Measurements from ENCODE around the gene STAMBP. TPM values are rescaled to one million over a fixed set of nuclear protein-coding genes. Genes with fewer than 3 reads are reported as not detected.

The STAMBP gene
- total and polyA plus RNA-seq, 2 donors (not counting 3 experiments of a cell fraction or from before 2014, with no cell fraction given), result 18.0 to 21.3 TPM

GRCh38 chr2:73899801-73900336, 71.1 kb downstream of the STAMBP start:
- no TSS peak for BruUV-seq (replicated peaks)
- FAIRE-seq, result no peak
- H3K4me2 ChIP-seq (ENCODE audit: insufficient read depth, low read length), result no peak overlapping the region
- intact Hi-C loops (cut with micrococcal nuclease), result no loop called here
- no peak for DNase-seq (ENCODE audit: low read depth, low spot score)
- no peak overlapping the region for H3K9ac ChIP-seq (replicated peaks; ENCODE audit: extremely low read depth, insufficient read depth, low read length)
- no peaks in the 10 kb centered on the region for H4K20me1 ChIP-seq (replicated peaks; ENCODE audit: control insufficient read depth, extremely low read depth, insufficient read depth, low read length)
- ChIA-PET POLR2A (no interaction called here), CTCF (no interaction called here)
- no peaks in the 10 kb centered on the region for H3K9me3 ChIP-seq (replicated peaks; ENCODE audit: control insufficient read depth, insufficient read depth, low read length)
- H3K27me3 ChIP-seq (ENCODE audit: control insufficient read depth in 2 of 2, insufficient read depth in 2 of 2, low read length in 2 of 2), result peaks cover 11 to 15% of the 10 kb centered on the region in 2 experiments
- no peak overlapping the region for H3K27ac ChIP-seq (ENCODE audit: insufficient read depth, low read depth, low read length)
- no peak overlapping the region for H2AFZ ChIP-seq (ENCODE audit: low read depth, low read length)
- no peaks in the 10 kb centered on the region for H3K4me1 ChIP-seq (ENCODE audit: control insufficient read depth, extremely low read depth, insufficient read depth, low read length)
- dilution Hi-C loops (cut with MboI; ENCODE audit: extremely low pct_ligation_motif_present, low sequenced_read_pairs), result no loop called here
- TF ChIP-seq MYC (IDR thresholded peaks at IDR 0.05; ENCODE audit: low read depth, low read length), result no peak
- no peak for TF ChIP-seq JUN (IDR thresholded peaks at IDR 0.05; ENCODE audit: borderline replicate concordance, insufficient read depth, insufficient read length, low read depth)
- TF ChIP-seq FOS (IDR thresholded peaks at IDR 0.05; ENCODE audit: borderline replicate concordance, insufficient read depth, low read length), result no peak
- no peak for TF ChIP-seq MAX (IDR thresholded peaks at IDR 0.05; ENCODE audit: insufficient read depth, insufficient read length)
- no peak for TF ChIP-seq CTCF (IDR thresholded peaks at IDR 0.05; ENCODE audit: extremely low read depth in 1 of 2, insufficient read depth in 1 of 2, low read depth in 1 of 2, low read length in 2 of 2)
- no peak for TF ChIP-seq POLR2AphosphoS5 (IDR thresholded peaks at IDR 0.05; ENCODE audit: insufficient read depth, low read depth, low read length)
- TF ChIP-seq EZH2 (IDR thresholded peaks at IDR 0.05; ENCODE audit: borderline replicate concordance, low read depth, low read length, severe bottlenecking), result no peak
- TF ChIP-seq POLR2A (IDR thresholded peaks at IDR 0.05; ENCODE audit: low read depth, low read length), result no peak
- no peak for TF ChIP-seq GATA2 (IDR thresholded peaks at IDR 0.05; ENCODE audit: insufficient read depth, insufficient read length, low read depth, low read length)
- no peak overlapping the region for H3K4me3 ChIP-seq (replicated peaks in 1 of 3; ENCODE audit: insufficient read depth in 1 of 3, low read depth in 1 of 3, low read length in 3 of 3)
- no peaks in the 10 kb centered on the region for H3K79me2 ChIP-seq (ENCODE audit: control insufficient read depth, insufficient read depth, low read length)
- H3K9me1 ChIP-seq (replicated peaks; ENCODE audit: control insufficient read depth, extremely low read depth, insufficient read depth, low read length), result no peaks in the 10 kb centered on the region
- H3K36me3 ChIP-seq (ENCODE audit: control insufficient read depth in 2 of 2, extremely low read depth in 1 of 2, insufficient read depth in 2 of 2, low read length in 2 of 2), result no peaks in the 10 kb centered on the region
